Stimulated activated CD4-positive, alpha-beta T cell treated with anti-CD3 and anti-CD28 coated beads, Interleukin-2, amount 100 ng/mL, for 4 hours (primary cell): ENCODE results near the gene HDLBP.

ENCODE experiments used
- DNase-seq: peaks from one replicate; pipeline ENCODE4 v3.0.0-alpha.2; 2020; ENCODE audit warnings: low read depth

Gene HDLBP

GRCh38 chr2:241273210-241274020 lies 42.1 kb downstream of the HDLBP start:
- DNase-seq, result no peak

- DNase-seq, result peak; percentile 28
These were observed 42.9 kb downstream of the HDLBP start for GRCh38 chr2:241272303-241273209.

GRCh38 chr2:241271706-241272302 lies 43.7 kb downstream of the HDLBP start:
- DNase-seq, result peak; percentile 39

- no peak for DNase-seq
These were observed 44.9 kb downstream of the HDLBP start for GRCh38 chr2:241270531-241270930.

GRCh38 chr2:241269707-241270520 lies 45.6 kb downstream of the HDLBP start:
- DNase-seq, result no peak

GRCh38 chr2:241268716-241269445 lies 46.6 kb downstream of the HDLBP start:
- DNase-seq, result no peak

GRCh38 chr2:241268306-241268705 lies 47.2 kb downstream of the HDLBP start:
- DNase-seq, result no peak

GRCh38 chr2:241267249-241268067 lies 48.0 kb downstream of the HDLBP start:
- DNase-seq, result no peak

- DNase-seq, result no peak
These were observed 50.0 kb downstream of the HDLBP start for GRCh38 chr2:241265506-241265905.

- DNase-seq, result no peak
These were observed 52.4 kb downstream of the HDLBP start for GRCh38 chr2:241263061-241263460.

GRCh38 chr2:241261628-241262027 lies 53.8 kb downstream of the HDLBP start:
- no peak for DNase-seq

GRCh38 chr2:241260911-241261310 lies 54.6 kb downstream of the HDLBP start:
- no peak for DNase-seq

GRCh38 chr2:241258505-241259280 lies 56.8 kb downstream of the HDLBP start:
- DNase-seq, result no peak

- no peak for DNase-seq
These were observed 57.9 kb downstream of the HDLBP start for GRCh38 chr2:241257419-241258032.

GRCh38 chr2:241256168-241256545 lies 59.3 kb downstream of the HDLBP start:
- DNase-seq, result no peak

- DNase-seq, result no peak
These were observed 59.8 kb downstream of the HDLBP start for GRCh38 chr2:241255542-241256167.

GRCh38 chr2:241254904-241255351 lies 60.5 kb downstream of the HDLBP start:
- DNase-seq, result no peak

GRCh38 chr2:241252778-241253475 lies 62.5 kb downstream of the HDLBP start:
- DNase-seq, result no peak
